AG04449 (cell line): ENCODE data around the gene FXYD5.

Experiments used
- CTCF ChIA-PET: fragments of 350-600 bp; formaldehyde crosslinking; extraction: SDS; loops from one replicate; lab custom pipeline; 2021; ENCODE audit warnings: antibody characterized with exemption; lab: Yijun Ruan, JAX
- POLR2A ChIA-PET: fragments of 400-600, 350-600 bp; formaldehyde crosslinking; extraction: SDS; loops from one replicate; lab custom pipeline; 2020; ENCODE audit warnings: antibody characterized with exemption, inconsistent platforms; lab: Yijun Ruan, JAX
- DNase-seq: peaks from one replicate; pipeline ENCODE4 v3.0.0-alpha.2; 2010; ENCODE audit warnings: low read depth, low spot score
- H3K4me3 ChIP-seq: 2 replicates; pipeline ENCODE4 v1.5.1; 2011; ENCODE audit warnings: low read depth, mild to moderate bottlenecking, control low read depth, low read length
- CTCF ChIP-seq: IDR thresholded peaks from one replicate; pipeline ENCODE4 v1.5.1; 2011; ENCODE audit warnings: mild to moderate bottlenecking, moderate library complexity, low read length, control low read depth, inconsistent platforms; ENCODE audit not compliant: insufficient read depth; ENCODE audit errors: missing control alignments

Gene FXYD5

GRCh38 chr19:35162471-35163326 is 8.2 kb downstream of the FXYD5 start:
- peak; percentile 1 for DNase-seq
- CTCF ChIA-PET = interaction anchor here (1.1 to 3.4 kb wide), 4 partner anchors 9 to 27 kb away, joined by 3 to 13 read pairs (median 6); partner anchors contain the start of genes FXYD5 and LGI4
- H3K4me3 ChIP-seq = no peak overlapping the region
- POLR2A ChIA-PET = interaction anchor here (0.6 kb wide), 1 partner anchor 203 kb away, joined by 3 read pairs; no protein-coding TSS in a partner anchor
- no peak for TF ChIP-seq CTCF

- TF ChIP-seq CTCF = no peak
- CTCF ChIA-PET = interaction anchor here (1.5 to 3.4 kb wide), 2 partner anchors 11 to 29 kb away, joined by 4 to 13 read pairs; partner anchors contain the start of gene FXYD5
- POLR2A ChIA-PET = no interaction called here
- H3K4me3 ChIP-seq = no peak overlapping the region
- DNase-seq = no peak
Measured at GRCh38 chr19:35164418-35164817, 9.9 kb downstream of the FXYD5 start.

- no peak for TF ChIP-seq CTCF
- ChIA-PET CTCF (no interaction called here), POLR2A (no interaction called here)
- no peak for DNase-seq
- H3K4me3 ChIP-seq = no peak overlapping the region
Measured at GRCh38 chr19:35165200-35166058, 10.9 kb downstream of the FXYD5 start.

GRCh38 chr19:35166100-35167063 is 11.8 kb downstream of the FXYD5 start:
- TF ChIP-seq CTCF = no peak
- CTCF ChIA-PET = no interaction called here
- no peak for DNase-seq
- H3K4me3 ChIP-seq = no peak overlapping the region
- POLR2A ChIA-PET = no interaction called here

GRCh38 chr19:35167251-35168119 is 12.9 kb downstream of the FXYD5 start:
- POLR2A ChIA-PET = no interaction called here
- TF ChIP-seq CTCF = no peak
- CTCF ChIA-PET = interaction anchor here (1.1 kb wide), 1 partner anchor 25 kb away, joined by 3 read pairs; no protein-coding TSS in a partner anchor
- H3K4me3 ChIP-seq = no peak overlapping the region
- DNase-seq = no peak
